ENCODE measurements around the gene HARBI1.

Gene HARBI1

GRCh38 chr11:46635557-46636139 lies 18.6 kb upstream of the HARBI1 start:
- no peak overlapping the region for H3K27ac ChIP-seq
- no peak for DNase-seq (ENCODE audit: low read depth, low spot score)

- no peak overlapping the region for H3K27ac ChIP-seq
- no peak for DNase-seq (ENCODE audit: low read depth, low spot score)
Measured at GRCh38 chr11:46633291-46634217, 16.5 kb upstream of the HARBI1 start.

GRCh38 chr11:46632502-46632901 lies 15.5 kb upstream of the HARBI1 start:
- DNase-seq (ENCODE audit: low read depth, low spot score), result no peak
- no peak overlapping the region for H3K27ac ChIP-seq

- DNase-seq (ENCODE audit: low read depth, low spot score), result no peak
- H3K27ac ChIP-seq, result no peak overlapping the region
Measured at GRCh38 chr11:46631676-46632075, 14.6 kb upstream of the HARBI1 start.

GRCh38 chr11:46630237-46630636 lies 13.2 kb upstream of the HARBI1 start:
- DNase-seq (ENCODE audit: low read depth, low spot score), result no peak
- H3K27ac ChIP-seq, result no peak overlapping the region

GRCh38 chr11:46628961-46629360 lies 11.9 kb upstream of the HARBI1 start:
- DNase-seq (ENCODE audit: low read depth, low spot score), result no peak
- H3K27ac ChIP-seq, result no peak overlapping the region

- no peak for DNase-seq (ENCODE audit: low read depth, low spot score)
- no peak overlapping the region for H3K27ac ChIP-seq
Measured at GRCh38 chr11:46625406-46625805, 8.4 kb upstream of the HARBI1 start.

- DNase-seq (ENCODE audit: low read depth, low spot score), result no peak
- no peak overlapping the region for H3K27ac ChIP-seq
Measured at GRCh38 chr11:46618837-46619236, 1.8 kb upstream of the HARBI1 start.

- DNase-seq (ENCODE audit: low read depth, low spot score), result no peak
- H3K27ac ChIP-seq, result peak overlapping the region; percentile 94
Measured at GRCh38 chr11:46617972-46618314, 916 bp upstream of the HARBI1 start.

GRCh38 chr11:46616551-46617133 lies 385 bp downstream of the HARBI1 start:
- H3K27ac ChIP-seq, result peak overlapping the region; percentile 94
- DNase-seq (ENCODE audit: low read depth, low spot score), result peak; percentile 82

- no peak for DNase-seq (ENCODE audit: low read depth, low spot score)
- H3K27ac ChIP-seq, result peak overlapping the region; percentile 94
Measured at GRCh38 chr11:46615756-46616155, 1.3 kb downstream of the HARBI1 start.

GRCh38 chr11:46612326-46612725 lies 4.7 kb downstream of the HARBI1 start:
- H3K27ac ChIP-seq, result no peak overlapping the region
- no peak for DNase-seq (ENCODE audit: low read depth, low spot score)

GRCh38 chr11:46611526-46612304 lies 5.3 kb downstream of the HARBI1 start:
- no peak for DNase-seq (ENCODE audit: low read depth, low spot score)
- H3K27ac ChIP-seq, result no peak overlapping the region

GRCh38 chr11:46609386-46609785 lies 7.6 kb downstream of the HARBI1 start:
- no peak for DNase-seq (ENCODE audit: low read depth, low spot score)
- H3K27ac ChIP-seq, result no peak overlapping the region

- DNase-seq (ENCODE audit: low read depth, low spot score), result no peak
- no peak overlapping the region for H3K27ac ChIP-seq
Measured at GRCh38 chr11:46607516-46607915, 9.5 kb downstream of the HARBI1 start.

GRCh38 chr11:46604796-46605195 lies 12.2 kb downstream of the HARBI1 start:
- H3K27ac ChIP-seq, result no peak overlapping the region

GRCh38 chr11:46603704-46604308 lies 13.2 kb downstream of the HARBI1 start:
- H3K27ac ChIP-seq, result no peak overlapping the region
- no peak for DNase-seq (ENCODE audit: low read depth, low spot score)

More at GRCh38 chr11:46604796-46605195, 12.2 kb downstream of the HARBI1 start:
- DNase-seq (ENCODE audit: low read depth, low spot score), result no peak

GRCh38 chr11:46601129-46601528 lies 15.9 kb downstream of the HARBI1 start:
- no peak for DNase-seq (ENCODE audit: low read depth, low spot score)
- H3K27ac ChIP-seq, result no peak overlapping the region

GRCh38 chr11:46600194-46600960 lies 16.6 kb downstream of the HARBI1 start:
- no peak overlapping the region for H3K27ac ChIP-seq
- DNase-seq (ENCODE audit: low read depth, low spot score), result no peak

All from epithelial cell of prostate (primary cell).